Measurements from ENCODE around the gene RNF126. TPM values are rescaled to one million over a fixed set of nuclear protein-coding genes. Genes with fewer than 3 reads are reported as not detected.

Gene RNF126
- total RNA-seq, 2 donors from 2014 or later, result 47.8 to 61.9 TPM

DNA sequence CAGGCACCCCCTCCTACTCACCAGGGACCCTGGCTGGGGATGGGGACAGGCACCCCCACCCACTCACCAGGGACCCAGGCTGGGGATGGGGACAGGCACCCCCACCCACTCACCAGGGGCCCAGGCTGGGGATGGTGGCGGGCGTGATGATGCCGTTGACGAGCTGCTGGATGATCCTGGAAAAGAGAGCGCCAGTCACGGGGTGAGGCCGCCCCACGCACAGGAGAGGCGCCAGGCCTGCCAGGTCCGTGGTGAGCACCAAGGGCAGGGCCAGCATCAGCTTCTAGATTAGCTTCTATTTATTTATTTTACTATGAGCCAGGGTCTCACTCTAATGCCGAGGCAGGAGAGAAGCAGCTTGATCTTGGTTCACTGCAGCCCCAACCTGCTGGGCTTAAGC, 12.9 kb downstream of the RNF126 start:
- no peak overlapping the region for H3K4me3 ChIP-seq
- no peaks in the 10 kb centered on the region for H3K9me3 ChIP-seq
- TF ChIP-seq, protein P1, sequence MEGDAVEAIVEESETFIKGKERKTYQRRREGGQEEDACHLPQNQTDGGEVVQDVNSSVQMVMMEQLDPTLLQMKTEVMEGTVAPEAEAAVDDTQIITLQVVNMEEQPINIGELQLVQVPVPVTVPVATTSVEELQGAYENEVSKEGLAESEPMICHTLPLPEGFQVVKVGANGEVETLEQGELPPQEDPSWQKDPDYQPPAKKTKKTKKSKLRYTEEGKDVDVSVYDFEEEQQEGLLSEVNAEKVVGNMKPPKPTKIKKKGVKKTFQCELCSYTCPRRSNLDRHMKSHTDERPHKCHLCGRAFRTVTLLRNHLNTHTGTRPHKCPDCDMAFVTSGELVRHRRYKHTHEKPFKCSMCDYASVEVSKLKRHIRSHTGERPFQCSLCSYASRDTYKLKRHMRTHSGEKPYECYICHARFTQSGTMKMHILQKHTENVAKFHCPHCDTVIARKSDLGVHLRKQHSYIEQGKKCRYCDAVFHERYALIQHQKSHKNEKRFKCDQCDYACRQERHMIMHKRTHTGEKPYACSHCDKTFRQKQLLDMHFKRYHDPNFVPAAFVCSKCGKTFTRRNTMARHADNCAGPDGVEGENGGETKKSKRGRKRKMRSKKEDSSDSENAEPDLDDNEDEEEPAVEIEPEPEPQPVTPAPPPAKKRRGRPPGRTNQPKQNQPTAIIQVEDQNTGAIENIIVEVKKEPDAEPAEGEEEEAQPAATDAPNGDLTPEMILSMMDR (IDR thresholded peaks at IDR 0.05), result no peak
- no peak for DNase-seq (ENCODE audit: low spot score)
- no peaks in the 10 kb centered on the region for H3K27me3 ChIP-seq (replicated peaks; ENCODE audit: insufficient read depth)
- H3K4me1 ChIP-seq (ENCODE audit: control insufficient read depth in 1 of 2, low read depth in 2 of 2), result no peaks in the 10 kb centered on the region
- ATAC-seq (ENCODE audit: insufficient number of reproducible peaks, low FRiP score, low read depth), result no peak
- peaks cover 62% of the 10 kb centered on the region for H3K36me3 ChIP-seq
- H3K27ac ChIP-seq, result no peak overlapping the region

DNA sequence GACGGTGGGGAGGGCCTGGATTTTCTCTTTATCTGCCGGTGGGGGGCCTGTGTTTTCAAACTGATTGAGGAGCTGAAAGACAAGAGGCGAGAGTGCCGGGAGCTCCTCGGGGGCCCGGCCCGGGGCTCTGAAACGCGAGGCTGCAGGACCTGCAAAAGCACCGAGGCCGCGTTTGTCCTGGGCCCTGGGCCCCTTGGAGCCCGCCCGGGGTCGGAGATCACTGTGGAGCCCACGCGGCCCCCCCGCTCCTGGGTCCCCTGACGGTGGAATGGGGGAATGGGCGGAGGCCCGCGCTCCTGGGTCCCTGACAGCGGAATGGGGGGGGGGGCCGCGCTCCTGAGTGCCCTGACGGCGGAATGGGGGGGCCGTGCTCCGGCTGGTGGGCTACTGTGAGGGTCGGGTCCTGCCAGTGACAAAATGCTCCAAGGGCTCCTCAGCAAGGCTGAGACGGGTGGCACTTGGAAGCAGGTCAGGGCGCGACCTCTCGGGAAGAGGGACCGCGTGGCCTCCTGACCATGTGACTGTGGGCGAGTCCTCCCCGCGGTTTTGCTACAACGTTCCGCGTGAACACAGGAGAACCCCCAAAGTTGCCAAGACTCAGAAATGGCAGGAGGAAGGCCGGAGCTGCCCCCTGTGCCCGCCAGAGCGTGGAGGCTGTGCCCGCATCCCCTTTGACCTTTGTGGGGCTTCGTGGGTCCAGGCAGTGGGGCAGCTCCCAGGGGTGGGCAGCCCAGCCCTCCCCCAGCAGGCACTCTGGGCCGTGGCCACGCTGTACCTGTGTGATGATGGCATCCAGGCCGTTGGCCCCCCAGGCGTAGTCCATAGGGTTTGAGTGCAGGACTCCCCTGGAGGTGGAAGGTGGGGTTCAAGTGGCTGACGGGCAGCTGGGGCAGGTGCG, 13.9 kb downstream of the RNF126 start:
- TF ChIP-seq, protein P1 (IDR thresholded peaks at IDR 0.05), result no peak
- no peak overlapping the region for H3K27ac ChIP-seq
- DNase-seq (ENCODE audit: low spot score) (no peak), ATAC-seq (ENCODE audit: insufficient number of reproducible peaks, low FRiP score, low read depth) (no peak)
- H3K4me1 ChIP-seq (ENCODE audit: control insufficient read depth in 1 of 2, low read depth in 2 of 2), result no peaks in the 10 kb centered on the region
- no peak overlapping the region for H3K4me3 ChIP-seq
- H3K36me3 ChIP-seq, result peaks cover 61% of the 10 kb centered on the region
- no peaks in the 10 kb centered on the region for H3K9me3 ChIP-seq
- H3K27me3 ChIP-seq (replicated peaks; ENCODE audit: insufficient read depth), result no peaks in the 10 kb centered on the region

DNA sequence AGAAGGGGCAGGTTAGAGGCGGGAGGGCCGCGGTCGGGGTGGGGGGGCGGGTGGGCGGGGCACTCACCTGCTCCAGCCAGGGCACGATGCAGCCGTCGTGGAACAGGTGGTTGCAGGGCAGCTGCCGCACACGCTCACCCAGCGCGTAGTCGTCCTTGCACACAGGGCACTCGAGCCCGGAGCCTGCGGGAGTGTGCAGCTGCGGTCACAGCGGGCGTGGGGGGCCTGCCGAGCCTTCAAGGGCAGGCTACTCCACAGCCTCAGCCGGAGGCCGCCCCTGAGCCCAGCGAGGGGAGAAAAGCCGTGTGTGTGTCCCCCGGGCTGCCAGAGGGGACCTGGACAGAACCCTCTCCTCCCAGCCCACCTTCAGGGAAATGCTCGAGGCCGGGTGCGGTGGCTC, 14.7 kb downstream of the RNF126 start:
- H3K27ac ChIP-seq, result no peak overlapping the region
- no peaks in the 10 kb centered on the region for H3K27me3 ChIP-seq (replicated peaks; ENCODE audit: insufficient read depth)
- TF ChIP-seq, protein P1 (IDR thresholded peaks at IDR 0.05), result no peak
- no peaks in the 10 kb centered on the region for H3K4me1 ChIP-seq (ENCODE audit: control insufficient read depth in 1 of 2, low read depth in 2 of 2)
- no peaks in the 10 kb centered on the region for H3K9me3 ChIP-seq
- ATAC-seq (ENCODE audit: insufficient number of reproducible peaks, low FRiP score, low read depth) (no peak), DNase-seq (ENCODE audit: low spot score) (no peak)
- H3K36me3 ChIP-seq, result peaks cover 54% of the 10 kb centered on the region
- no peak overlapping the region for H3K4me3 ChIP-seq

DNA sequence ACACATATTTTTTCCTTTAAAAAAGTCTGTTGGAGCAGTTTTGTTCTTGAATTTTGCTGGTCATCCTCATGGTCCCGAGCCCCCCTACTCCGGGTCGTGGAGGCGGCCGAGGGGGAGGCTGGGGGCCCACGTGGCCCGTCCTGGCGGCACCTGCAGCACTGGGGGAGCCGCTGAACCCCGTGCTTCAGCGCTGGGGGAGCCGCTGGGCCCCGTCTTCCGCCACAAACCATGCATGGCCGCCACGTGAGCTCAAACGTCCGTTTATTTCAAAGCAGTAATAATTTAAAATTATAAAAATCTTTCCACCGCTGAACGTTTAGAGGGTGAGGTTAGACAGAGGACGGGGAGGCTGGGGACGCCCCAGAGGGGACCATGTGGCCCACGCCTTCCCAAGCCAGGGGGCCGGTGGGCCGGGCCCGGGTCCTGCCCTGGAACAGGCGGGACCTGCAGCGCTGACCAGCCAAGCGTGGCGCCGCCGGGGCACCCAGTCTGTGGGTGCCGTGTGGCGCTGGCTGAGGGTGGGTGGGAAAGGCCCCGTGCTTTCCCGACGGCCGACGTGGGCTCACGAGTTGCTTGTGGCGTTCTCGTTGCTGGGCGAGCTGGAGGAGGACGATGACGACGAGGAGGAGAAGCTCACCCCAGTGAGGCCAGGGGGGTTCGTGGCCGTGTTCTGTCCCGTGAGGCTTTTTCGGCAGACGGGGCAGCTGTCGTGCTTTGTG, 15.3 kb downstream of the RNF126 start:
- TF ChIP-seq, protein P1 (IDR thresholded peaks at IDR 0.05), result no peak
- DNase-seq (ENCODE audit: low spot score), result no peak
- no peaks in the 10 kb centered on the region for H3K4me1 ChIP-seq (ENCODE audit: control insufficient read depth in 1 of 2, low read depth in 2 of 2)
- H3K27ac ChIP-seq, result no peak overlapping the region
- H3K36me3 ChIP-seq, result peaks cover 52% of the 10 kb centered on the region
- H3K27me3 ChIP-seq (replicated peaks; ENCODE audit: insufficient read depth), result no peaks in the 10 kb centered on the region
- no peak for ATAC-seq (ENCODE audit: insufficient number of reproducible peaks, low FRiP score, low read depth)
- H3K4me3 ChIP-seq, result no peak overlapping the region
- H3K9me3 ChIP-seq, result no peaks in the 10 kb centered on the region
